CD4-positive, alpha-beta T cell treated with Interferon gamma for 1 hour (primary cell): ENCODE data around the gene FKBP11.

ENCODE experiments used
- DNase-seq: peaks from one replicate; pipeline ENCODE4 v3.0.0-alpha.2; 2020

FKBP11 gene

GRCh38 chr12:48925304-48926011 lies at the start of gene FKBP11:
Gene FKBP11 (minus strand): TSS chr12:48925492. CDS start chr12:48925428, 64 bp downstream.
- peak; percentile 84 for DNase-seq

GRCh38 chr12:48973941-48974673 lies 48.8 kb upstream of the FKBP11 start:
- no peak for DNase-seq

- DNase-seq = no peak
Observed at GRCh38 chr12:48973531-48973930, 48.2 kb upstream of the FKBP11 start.

- no peak for DNase-seq
Observed at GRCh38 chr12:48972952-48973483, 47.7 kb upstream of the FKBP11 start.

GRCh38 chr12:48972213-48972951 lies 47.1 kb upstream of the FKBP11 start:
- no peak for DNase-seq

GRCh38 chr12:48970702-48971334 lies 45.5 kb upstream of the FKBP11 start:
- no peak for DNase-seq

- DNase-seq = peak; percentile 25
Observed at GRCh38 chr12:48969833-48970701, 44.8 kb upstream of the FKBP11 start.

- no peak for DNase-seq
Observed at GRCh38 chr12:48969160-48969771, 44.0 kb upstream of the FKBP11 start.

- no peak for DNase-seq
Observed at GRCh38 chr12:48968467-48968866, 43.2 kb upstream of the FKBP11 start.

GRCh38 chr12:48967991-48968390 lies 42.7 kb upstream of the FKBP11 start:
- no peak for DNase-seq

GRCh38 chr12:48966177-48966895 lies 41.0 kb upstream of the FKBP11 start:
- DNase-seq = no peak

- no peak for DNase-seq
Observed at GRCh38 chr12:48965298-48965838, 40.1 kb upstream of the FKBP11 start.

- DNase-seq = no peak
Observed at GRCh38 chr12:48961801-48962200, 36.5 kb upstream of the FKBP11 start.

- DNase-seq = no peak
Observed at GRCh38 chr12:48961331-48961730, 36.0 kb upstream of the FKBP11 start.

GRCh38 chr12:48960834-48961233 lies 35.5 kb upstream of the FKBP11 start:
- no peak for DNase-seq

GRCh38 chr12:48958049-48958388 lies 32.7 kb upstream of the FKBP11 start:
- no peak for DNase-seq

- DNase-seq = peak; percentile 91
Observed at GRCh38 chr12:48957141-48958048, 32.1 kb upstream of the FKBP11 start, which contains the start of gene ARF3. Gene ARF3 (minus strand): TSS chr12:48957487. CDS start chr12:48941095, 16,392 bp downstream.

- DNase-seq = peak; percentile 40
Observed at GRCh38 chr12:48956279-48957140, 31.2 kb upstream of the FKBP11 start.
